ENCODE data around the gene KRTAP12-4.

- TF ChIP-seq EP300 (IDR thresholded peaks at IDR 0.05; ENCODE audit: borderline replicate concordance) (no peak), NFIC (IDR thresholded peaks at IDR 0.05) (no peak), REST (IDR thresholded peaks at IDR 0.05; ENCODE audit: low read depth) (no peak)
Measured at GRCh38 chr21:44701023-44701400, 46.6 kb upstream of the KRTAP12-4 start.
